Sigmoid colon (tissue), 4 donors: ENCODE data around the gene SERPINA6.

ENCODE experiments used
- EP300 ChIP-seq, 4 donors: sonication (generic); formaldehyde crosslinking; IDR thresholded peaks; one replicate each; pipeline ENCODE4 v1.6.1; 2017; ENCODE audit warnings: antibody characterized with exemption in 4 of 4
- POLR2A ChIP-seq, 2 donors: fragments of 450-650 bp; IDR thresholded peaks; one replicate each; pipeline ENCODE4 v1.6.1; 2016; ENCODE audit warnings: antibody characterized with exemption in 2 of 2, mild to moderate bottlenecking in 2 of 2, moderate library complexity in 2 of 2
- POLR2AphosphoS5 ChIP-seq, 4 donors: sonication (generic); formaldehyde crosslinking; IDR thresholded peaks; one replicate each; pipeline ENCODE4 v1.6.1; 2017; ENCODE audit warnings: antibody characterized with exemption in 4 of 4
- TF ChIP-seq, protein P1 (sequence below), 4 experiments: fragments of 450-650 bp in 3 of 4; fragments of 200-600 bp in 1 of 4; IDR thresholded peaks; one replicate each; pipeline ENCODE4 v1.5.1; 2016 to 2019; ENCODE audit warnings: antibody characterized with exemption in 4 of 4, mild to moderate bottlenecking in 3 of 4, moderate library complexity in 2 of 4

- TF ChIP-seq POLR2AphosphoS5 (IDR thresholded peaks at IDR 0.05) (no peak), POLR2A (IDR thresholded peaks at IDR 0.05) (no peak), EP300 (IDR thresholded peaks at IDR 0.05) (no peak)
- TF ChIP-seq, protein P1, sequence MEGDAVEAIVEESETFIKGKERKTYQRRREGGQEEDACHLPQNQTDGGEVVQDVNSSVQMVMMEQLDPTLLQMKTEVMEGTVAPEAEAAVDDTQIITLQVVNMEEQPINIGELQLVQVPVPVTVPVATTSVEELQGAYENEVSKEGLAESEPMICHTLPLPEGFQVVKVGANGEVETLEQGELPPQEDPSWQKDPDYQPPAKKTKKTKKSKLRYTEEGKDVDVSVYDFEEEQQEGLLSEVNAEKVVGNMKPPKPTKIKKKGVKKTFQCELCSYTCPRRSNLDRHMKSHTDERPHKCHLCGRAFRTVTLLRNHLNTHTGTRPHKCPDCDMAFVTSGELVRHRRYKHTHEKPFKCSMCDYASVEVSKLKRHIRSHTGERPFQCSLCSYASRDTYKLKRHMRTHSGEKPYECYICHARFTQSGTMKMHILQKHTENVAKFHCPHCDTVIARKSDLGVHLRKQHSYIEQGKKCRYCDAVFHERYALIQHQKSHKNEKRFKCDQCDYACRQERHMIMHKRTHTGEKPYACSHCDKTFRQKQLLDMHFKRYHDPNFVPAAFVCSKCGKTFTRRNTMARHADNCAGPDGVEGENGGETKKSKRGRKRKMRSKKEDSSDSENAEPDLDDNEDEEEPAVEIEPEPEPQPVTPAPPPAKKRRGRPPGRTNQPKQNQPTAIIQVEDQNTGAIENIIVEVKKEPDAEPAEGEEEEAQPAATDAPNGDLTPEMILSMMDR (IDR thresholded peaks at IDR 0.05) = no peak
Measured at GRCh38 chr14:94363151-94363624, 40.1 kb upstream of the SERPINA6 start.
